A549 (cell line): ENCODE measurements around the gene ENPP3. TPM values are rescaled to one million over a fixed set of nuclear protein-coding genes. Genes with fewer than 3 reads are reported as not detected.

Experiments used
- ATAC-seq, 2 experiments: fragments of 200-7000 bp in 1 of 2; fragments of >200 bp in 1 of 2; cut with Nextera tagmentation in 1 of 2; cut with Tn5 transposase in 1 of 2; 3 replicates each; pipeline versions ENCODE4 v1.8.0 to v1.9.1; 2018 to 2020; ENCODE audit warnings: mild to moderate bottlenecking in 1 of 2, moderate library complexity in 1 of 2
- CTCF ChIA-PET: fragments of 300-600 bp; sonication (Branson Sonifier 250); formaldehyde crosslinking; extraction: SDS; loops from one replicate; lab custom pipeline; 2021; ENCODE audit warnings: antibody characterized with exemption, inconsistent platforms; lab: Yijun Ruan, JAX
- POLR2A ChIA-PET: fragments of 350-600 bp; formaldehyde crosslinking; extraction: SDS; loops from one replicate; lab custom pipeline; 2021; ENCODE audit warnings: antibody characterized with exemption, inconsistent platforms; lab: Yijun Ruan, JAX
- DNase-seq, 2 experiments: peaks; one replicate each; pipeline versions ENCODE4 v3.0.0 to v3.0.0-alpha.2; 2011 to 2016; ENCODE audit warnings: low read depth in 1 of 2, low spot score in 1 of 2
- FAIRE-seq: peaks from 2 replicates; lab custom pipeline; 2011; peaks lifted over from hg19 to GRCh38; lab: Jason Lieb, UNC
- H3K27ac ChIP-seq, 2 experiments: fragments of >200 bp; sonication (Bioruptor Twin); formaldehyde crosslinking; 3 replicates each; pipeline ENCODE4 v1.5.1; 2016 to 2017
- H3K4me1 ChIP-seq: fragments of >200 bp; sonication (Bioruptor Twin); formaldehyde crosslinking; 3 replicates; pipeline ENCODE4 v1.6.1; 2016
- H3K4me2 ChIP-seq: fragments of >200 bp; sonication (Bioruptor Twin); formaldehyde crosslinking; 3 replicates; pipeline ENCODE4 v1.6.1; 2016
- H3K4me3 ChIP-seq: fragments of >200 bp; sonication (Bioruptor Twin); formaldehyde crosslinking; 3 replicates; pipeline ENCODE4 v1.5.1; 2016
- H3K9me3 ChIP-seq: fragments of >200 bp; sonication (Bioruptor Twin); formaldehyde crosslinking; 3 replicates; pipeline ENCODE4 v1.6.1; 2016
- BHLHE40 ChIP-seq: IDR thresholded peaks from 2 replicates; pipeline ENCODE4 v1.6.1; 2012; ENCODE audit warnings: low read depth, low read length, inconsistent platforms
- CBX2 ChIP-seq: fragments of 200-600 bp; sonication (generic); IDR thresholded peaks from 2 replicates; pipeline ENCODE4 v1.6.1; 2016; ENCODE audit warnings: low read depth, mild to moderate bottlenecking, borderline replicate concordance
- CHD2 ChIP-seq: fragments of 150-350 bp; IDR thresholded peaks from 2 replicates; pipeline ENCODE4 v1.6.1; 2014; ENCODE audit warnings: low read length; ENCODE audit not compliant: partially characterized antibody
- CHD4 ChIP-seq: fragments of 200-600 bp; sonication (generic); IDR thresholded peaks from 2 replicates; pipeline ENCODE4 v1.6.1; 2016; ENCODE audit warnings: antibody characterized with exemption, mild to moderate bottlenecking, borderline replicate concordance
- EP300 ChIP-seq, 2 experiments: fragments of >200 bp; sonication (Bioruptor Twin); formaldehyde crosslinking; IDR thresholded peaks; 2 replicates in 1 of 2; 3 replicates in 1 of 2; pipeline ENCODE4 v1.6.1; 2016 to 2017
- FOSB ChIP-seq: fragments of 250-450 bp; sonication (Bioruptor Pico); IDR thresholded peaks from 2 replicates; pipeline ENCODE4 v1.5.0; 2020; ENCODE audit warnings: mild to moderate bottlenecking, moderate library complexity
- FOSL2 ChIP-seq, 2 experiments: fragments of 450-650 bp in 1 of 2; fragments of >200 bp in 1 of 2; sonication (Bioruptor Twin) in 1 of 2; formaldehyde crosslinking; IDR thresholded peaks; 2 replicates each; pipeline versions ENCODE4 v1.5.0 to v1.6.1; 2016 to 2020; ENCODE audit warnings: mild to moderate bottlenecking in 1 of 2, moderate library complexity in 1 of 2
- FOXS1 ChIP-seq: fragments of 250-450 bp; sonication (Bioruptor Pico); IDR thresholded peaks from 2 replicates; pipeline ENCODE4 v1.5.0; 2020; ENCODE audit warnings: mild to moderate bottlenecking, moderate library complexity
- HDAC2 ChIP-seq: fragments of 200-600 bp; sonication (generic); IDR thresholded peaks from 2 replicates; pipeline ENCODE4 v1.6.1; 2016
- HEYL ChIP-seq: fragments of 250-450 bp; sonication (Bioruptor Pico); IDR thresholded peaks from 2 replicates; pipeline ENCODE4 v1.8.0; 2021; ENCODE audit warnings: mild to moderate bottlenecking, moderate library complexity
- JUN ChIP-seq, 2 experiments: fragments of >200 bp; sonication (Bioruptor Twin); formaldehyde crosslinking; IDR thresholded peaks; 2 replicates in 1 of 2; 3 replicates in 1 of 2; pipeline ENCODE4 v1.6.1; 2016 to 2017
- JUNB ChIP-seq: fragments of >200 bp; sonication (Bioruptor Twin); formaldehyde crosslinking; IDR thresholded peaks from 2 replicates; pipeline ENCODE4 v1.6.1; 2016
- KDM1A ChIP-seq: fragments of 200-600 bp; sonication (generic); IDR thresholded peaks from 2 replicates; pipeline ENCODE4 v1.6.1; 2016; ENCODE audit warnings: low read depth, mild to moderate bottlenecking
- MYC ChIP-seq: IDR thresholded peaks from 2 replicates; pipeline ENCODE4 v1.6.1; 2012; ENCODE audit warnings: mild to moderate bottlenecking, inconsistent platforms, low read length, improper control_type of control experiment, borderline replicate concordance
- NPAS2 ChIP-seq: fragments of 250-450 bp; sonication (Bioruptor Pico); IDR thresholded peaks from 2 replicates; pipeline ENCODE4 v1.8.0; 2022; ENCODE audit warnings: mild to moderate bottlenecking, moderate library complexity, borderline replicate concordance
- PHF8 ChIP-seq: fragments of 200-600 bp; sonication (generic); IDR thresholded peaks from 2 replicates; pipeline ENCODE4 v1.6.1; 2016; ENCODE audit warnings: low read depth, mild to moderate bottlenecking, antibody characterized with exemption, moderate library complexity, borderline replicate concordance
- POLR2A ChIP-seq: IDR thresholded peaks from 2 replicates; pipeline ENCODE4 v1.6.1; 2012; ENCODE audit warnings: mild to moderate bottlenecking, low read length
- RARB ChIP-seq: fragments of 250-450 bp; sonication (Bioruptor Pico); IDR thresholded peaks from 2 replicates; pipeline ENCODE4 v1.8.0; 2021; ENCODE audit warnings: mild to moderate bottlenecking, moderate library complexity
- RNF2 ChIP-seq: fragments of 200-600 bp; sonication (generic); IDR thresholded peaks from 2 replicates; pipeline ENCODE4 v1.6.1; 2016; ENCODE audit warnings: low read depth, mild to moderate bottlenecking, antibody characterized with exemption, moderate library complexity, borderline replicate concordance
- SREBF2 ChIP-seq: fragments of 450-650 bp; IDR thresholded peaks from 2 replicates; pipeline ENCODE4 v1.6.1; 2014; ENCODE audit warnings: mild to moderate bottlenecking, moderate library complexity
- TP53 ChIP-seq: fragments of 250-450 bp; sonication (Bioruptor Pico); IDR thresholded peaks from 2 replicates; pipeline ENCODE4 v1.5.0; 2021; ENCODE audit warnings: mild to moderate bottlenecking, moderate library complexity
- ZC3H11A ChIP-seq: fragments of 450-650 bp; IDR thresholded peaks from 2 replicates; pipeline ENCODE4 v1.6.1; 2014; ENCODE audit warnings: antibody characterized with exemption, mild to moderate bottlenecking
- ZFP36 ChIP-seq: fragments of 450-650 bp; IDR thresholded peaks from 2 replicates; pipeline ENCODE4 v1.6.1; 2014; ENCODE audit warnings: borderline replicate concordance; ENCODE audit not compliant: partially characterized antibody
- ZNF302 ChIP-seq: fragments of 250-450 bp; sonication (Bioruptor Pico); IDR thresholded peaks from 2 replicates; pipeline ENCODE4 v1.9.0; 2021; ENCODE audit warnings: inconsistent platforms, mild to moderate bottlenecking, moderate library complexity
- WGBS: methylation state at CpG from one replicate; pipeline ENCODE4 v1.1.6; 2017; ENCODE audit errors: missing lambda C conversion rate; 5-methylcytosine and 5-hydroxymethylcytosine counted together
- polyA plus RNA-seq, 4 experiments: library from polyadenylated mRNA; depleted of rRNA in 3 of 4; stranded (reverse); fragments of >200 nt; fragmentation: RNase III in 1 of 4; extraction: RNeasy Plus Mini Kit Qiagen cat#74134 plus additional on column Dnase treatment in 1 of 4; gene quantifications; 2 replicates in 3 of 4; 3 replicates in 1 of 4; pipeline ENCODE4 v1.2.3, GENCODE V29; 2011 to 2017
- TF ChIP-seq, protein P1 (sequence below): IDR thresholded peaks from 2 replicates; pipeline ENCODE4 v1.6.1; 2012
- TF ChIP-seq, protein P2 (sequence below): fragments of >200 bp; sonication (Bioruptor Twin); formaldehyde crosslinking; IDR thresholded peaks from 3 replicates; pipeline ENCODE4 v1.6.1; 2016
- TF ChIP-seq, protein P3 (sequence below): fragments of >200 bp; sonication (Bioruptor Twin); formaldehyde crosslinking; IDR thresholded peaks from 3 replicates; pipeline ENCODE4 v1.5.1; 2016
- TF ChIP-seq, protein P4 (sequence below): IDR thresholded peaks from 2 replicates; pipeline ENCODE4 v1.6.1; 2012; ENCODE audit warnings: low read depth, borderline replicate concordance

The ENPP3 gene
- polyA plus RNA-seq, 2 of the 4 experiments (the other 2 are of a cell fraction): not detected

DNA sequence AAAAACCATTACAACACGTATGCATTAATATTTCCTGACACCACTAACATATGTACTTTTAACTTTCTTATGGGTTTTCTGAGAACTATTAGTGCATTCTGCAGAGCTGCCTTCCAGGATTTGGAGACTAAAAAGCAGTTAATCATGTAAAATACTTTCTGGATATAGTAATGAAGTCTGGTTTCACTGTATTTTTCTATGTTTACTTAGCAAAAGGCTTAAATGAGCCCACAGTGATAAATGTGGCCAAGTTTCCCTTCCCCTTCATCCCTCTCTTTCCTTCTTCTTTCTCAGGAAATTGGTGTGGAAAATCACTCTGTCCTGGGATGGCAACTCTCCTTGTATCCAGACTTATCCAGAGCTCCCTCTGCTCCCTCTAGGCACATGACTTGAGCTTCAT is 141.1 kb downstream of the ENPP3 start:
- no peak for ATAC-seq
- Histone ChIP-seq H3K9me3 (no peaks in the 10 kb centered on the region), H3K4me2 (no peak overlapping the region), H3K4me3 (no peak overlapping the region), H3K27ac (no peak overlapping the region), H3K4me1 (no peaks in the 10 kb centered on the region)
- ChIA-PET CTCF (no interaction called here), POLR2A (no interaction called here)
- DNase-seq: no peak
- 65% methylated on average over 1 of the region's 1 CpG for WGBS
- no peak for TF ChIP-seq ZC3H11A
- TF ChIP-seq, protein P1, sequence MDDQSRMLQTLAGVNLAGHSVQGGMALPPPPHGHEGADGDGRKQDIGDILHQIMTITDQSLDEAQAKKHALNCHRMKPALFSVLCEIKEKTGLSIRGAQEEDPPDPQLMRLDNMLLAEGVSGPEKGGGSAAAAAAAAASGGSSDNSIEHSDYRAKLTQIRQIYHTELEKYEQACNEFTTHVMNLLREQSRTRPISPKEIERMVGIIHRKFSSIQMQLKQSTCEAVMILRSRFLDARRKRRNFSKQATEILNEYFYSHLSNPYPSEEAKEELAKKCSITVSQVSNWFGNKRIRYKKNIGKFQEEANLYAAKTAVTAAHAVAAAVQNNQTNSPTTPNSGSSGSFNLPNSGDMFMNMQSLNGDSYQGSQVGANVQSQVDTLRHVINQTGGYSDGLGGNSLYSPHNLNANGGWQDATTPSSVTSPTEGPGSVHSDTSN: no peak
- TF ChIP-seq FOXS1 (CRISPR knock-in tag): no peak
- no peak for TF ChIP-seq PHF8
- TF ChIP-seq, protein P2, sequence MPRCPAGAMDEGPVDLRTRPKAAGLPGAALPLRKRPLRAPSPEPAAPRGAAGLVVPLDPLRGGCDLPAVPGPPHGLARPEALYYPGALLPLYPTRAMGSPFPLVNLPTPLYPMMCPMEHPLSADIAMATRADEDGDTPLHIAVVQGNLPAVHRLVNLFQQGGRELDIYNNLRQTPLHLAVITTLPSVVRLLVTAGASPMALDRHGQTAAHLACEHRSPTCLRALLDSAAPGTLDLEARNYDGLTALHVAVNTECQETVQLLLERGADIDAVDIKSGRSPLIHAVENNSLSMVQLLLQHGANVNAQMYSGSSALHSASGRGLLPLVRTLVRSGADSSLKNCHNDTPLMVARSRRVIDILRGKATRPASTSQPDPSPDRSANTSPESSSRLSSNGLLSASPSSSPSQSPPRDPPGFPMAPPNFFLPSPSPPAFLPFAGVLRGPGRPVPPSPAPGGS: no peak
- no peak for TF ChIP-seq RNF2
- TF ChIP-seq HEYL (CRISPR knock-in tag): no peak
- TF ChIP-seq TP53 (CRISPR knock-in tag): no peak
- TF ChIP-seq ZFP36: no peak
- no peak for FAIRE-seq

DNA sequence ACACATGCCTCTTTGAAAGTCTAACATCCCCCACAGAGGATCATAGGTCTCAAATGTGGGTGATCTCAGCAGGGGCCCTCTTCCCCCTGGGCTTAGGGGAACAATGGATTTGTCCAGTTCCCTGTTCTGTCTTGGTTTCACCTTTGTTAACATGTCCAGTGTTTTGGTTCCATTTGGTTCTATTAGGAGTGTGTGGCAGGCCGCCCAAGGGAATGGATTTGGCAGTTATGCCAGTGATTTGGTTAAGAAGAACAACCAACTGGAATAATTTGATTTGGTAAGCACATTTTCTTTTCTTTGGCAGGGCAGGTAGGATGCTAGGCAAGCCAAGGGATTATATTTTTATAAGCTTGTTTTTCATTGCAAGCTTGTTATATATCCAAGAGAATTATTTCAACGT is 142.2 kb downstream of the ENPP3 start:
- no peak for FAIRE-seq
- DNase-seq: no peak
- TF ChIP-seq, protein P3, sequence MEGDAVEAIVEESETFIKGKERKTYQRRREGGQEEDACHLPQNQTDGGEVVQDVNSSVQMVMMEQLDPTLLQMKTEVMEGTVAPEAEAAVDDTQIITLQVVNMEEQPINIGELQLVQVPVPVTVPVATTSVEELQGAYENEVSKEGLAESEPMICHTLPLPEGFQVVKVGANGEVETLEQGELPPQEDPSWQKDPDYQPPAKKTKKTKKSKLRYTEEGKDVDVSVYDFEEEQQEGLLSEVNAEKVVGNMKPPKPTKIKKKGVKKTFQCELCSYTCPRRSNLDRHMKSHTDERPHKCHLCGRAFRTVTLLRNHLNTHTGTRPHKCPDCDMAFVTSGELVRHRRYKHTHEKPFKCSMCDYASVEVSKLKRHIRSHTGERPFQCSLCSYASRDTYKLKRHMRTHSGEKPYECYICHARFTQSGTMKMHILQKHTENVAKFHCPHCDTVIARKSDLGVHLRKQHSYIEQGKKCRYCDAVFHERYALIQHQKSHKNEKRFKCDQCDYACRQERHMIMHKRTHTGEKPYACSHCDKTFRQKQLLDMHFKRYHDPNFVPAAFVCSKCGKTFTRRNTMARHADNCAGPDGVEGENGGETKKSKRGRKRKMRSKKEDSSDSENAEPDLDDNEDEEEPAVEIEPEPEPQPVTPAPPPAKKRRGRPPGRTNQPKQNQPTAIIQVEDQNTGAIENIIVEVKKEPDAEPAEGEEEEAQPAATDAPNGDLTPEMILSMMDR: no peak
- no peak for TF ChIP-seq ZFP36
- TF ChIP-seq FOSL2 (IDR thresholded peaks at IDR 0.05): no peak
- TF ChIP-seq FOSL2 (CRISPR knock-in tag; IDR thresholded peaks at IDR 0.05): no peak
- no peak for TF ChIP-seq FOSB (CRISPR knock-in tag)
- TF ChIP-seq JUN (IDR thresholded peaks at IDR 0.05): no peak
- no peak for TF ChIP-seq SREBF2
- TF ChIP-seq ZNF302 (CRISPR knock-in tag): no peak
- no peak for TF ChIP-seq CHD2
- TF ChIP-seq HDAC2: no peak
- TF ChIP-seq CBX2: no peak
- TF ChIP-seq POLR2A: no peak
- no peak for TF ChIP-seq MYC
- no peak for ATAC-seq
- H3K4me1 ChIP-seq: no peaks in the 10 kb centered on the region
- no peaks in the 10 kb centered on the region for H3K9me3 ChIP-seq
- H3K27ac ChIP-seq: no peak overlapping the region
- CTCF ChIA-PET: no interaction called here
- H3K4me2 ChIP-seq: no peak overlapping the region
- POLR2A ChIA-PET: no interaction called here
- 50% methylated on average over 2 of the region's 2 CpGs for WGBS
- no peak overlapping the region for H3K4me3 ChIP-seq

DNA sequence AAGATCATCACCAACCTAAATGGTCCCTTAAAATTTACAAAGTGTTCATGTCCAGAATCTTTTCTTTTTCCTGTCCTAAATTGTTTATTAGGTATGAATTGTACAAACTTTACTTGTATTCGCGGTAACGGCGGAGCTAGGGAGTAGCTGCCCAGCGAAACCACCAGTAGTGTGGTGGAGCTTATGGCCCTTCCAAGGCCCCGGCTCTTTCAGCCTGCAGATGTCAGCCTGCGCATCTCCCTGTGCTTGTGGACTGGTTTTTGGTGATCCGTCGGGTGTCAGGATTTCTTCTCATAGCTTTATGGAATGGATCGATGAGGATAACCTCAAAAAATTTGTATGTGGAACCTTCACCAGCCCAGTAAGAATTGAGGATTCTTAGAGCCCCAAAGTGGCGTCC is 143.5 kb downstream of the ENPP3 start:
- 76% methylated on average over 11 of the region's 11 CpGs for WGBS
- no peak overlapping the region for H3K4me2 ChIP-seq
- ATAC-seq: no peak
- H3K4me1 ChIP-seq: no peaks in the 10 kb centered on the region
- H3K4me3 ChIP-seq: no peak overlapping the region
- CTCF ChIA-PET: interaction anchor here (1.2 to 1.3 kb wide), 2 partner anchors 16 to 129 kb away, joined by 3 to 5 read pairs; no protein-coding TSS in a partner anchor
- FAIRE-seq: no peak
- DNase-seq: no peak
- H3K27ac ChIP-seq: no peak overlapping the region
- POLR2A ChIA-PET: no interaction called here
- H3K9me3 ChIP-seq: no peaks in the 10 kb centered on the region
- TF ChIP-seq TP53 (CRISPR knock-in tag) (no peak), MYC (no peak), CHD4 (no peak), HDAC2 (no peak), KDM1A (no peak), NPAS2 (no peak), EP300 (IDR thresholded peaks at IDR 0.05) (no peak), SREBF2 (no peak), JUNB (no peak), BHLHE40 (no peak), RARB (CRISPR knock-in tag) (no peak)
- TF ChIP-seq, protein P4, sequence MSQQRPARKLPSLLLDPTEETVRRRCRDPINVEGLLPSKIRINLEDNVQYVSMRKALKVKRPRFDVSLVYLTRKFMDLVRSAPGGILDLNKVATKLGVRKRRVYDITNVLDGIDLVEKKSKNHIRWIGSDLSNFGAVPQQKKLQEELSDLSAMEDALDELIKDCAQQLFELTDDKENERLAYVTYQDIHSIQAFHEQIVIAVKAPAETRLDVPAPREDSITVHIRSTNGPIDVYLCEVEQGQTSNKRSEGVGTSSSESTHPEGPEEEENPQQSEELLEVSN: no peak
